Keratinocyte (primary cell): Measurements from ENCODE around the gene MAGEH1.
"Not testable (repeated sequence)": the region's sequence is repeated elsewhere in the genome, so short reads cannot be mapped to it uniquely, and the experiment has no call there.

ENCODE experiments used
- CTCF ChIP-seq, 3 experiments: IDR thresholded peaks in 1 of 3; conservative IDR thresholded peaks in 1 of 3; optimal IDR thresholded peaks in 1 of 3; 2 replicates in 2 of 3; 3 replicates in 1 of 3; pipeline versions ENCODE3 to v1.5.1; 2011; ENCODE audit warnings: low read length in 3 of 3, mild to moderate bottlenecking in 3 of 3, moderate library complexity in 2 of 3, control low read depth in 1 of 3, inconsistent platforms in 1 of 3; ENCODE audit not compliant: insufficient read depth in 2 of 3; ENCODE audit errors: extremely low read depth in 1 of 3
- EZH2 ChIP-seq: IDR thresholded peaks from one replicate; pipeline ENCODE4 v1.6.1; 2012; ENCODE audit warnings: inconsistent platforms, mild to moderate bottlenecking, low read length, moderate library complexity

GRCh38 chrX:55479956-55480355 lies 28.0 kb downstream of the MAGEH1 start:
- TF ChIP-seq CTCF (optimal IDR thresholded peaks at IDR 0.05 in 1 of 3, IDR thresholded peaks at IDR 0.05 in 1 of 3, conservative IDR thresholded peaks at IDR 0.05 in 1 of 3; ENCODE audit: extremely low read depth in 1 of 3, insufficient read depth in 2 of 3, low read length in 3 of 3); EZH2: not testable (repeated sequence)
